GM21825 (cell line): ENCODE results near the gene RAD17.
A peak's percentile ranks its signal among the peaks of the same experiment; 100 is the strongest.
"Not testable (repeated sequence)": the region's sequence is repeated elsewhere in the genome, so short reads cannot be mapped to it uniquely, and the experiment has no call there.

Experiments
- ATAC-seq: cut with Tn5 transposase; IDR thresholded peaks from one replicate; pipeline ENCODE4 v1.9.1; 2021; ENCODE audit warnings: mild to moderate bottlenecking, moderate library complexity; ENCODE audit not compliant: unreplicated experiment

Gene RAD17

DNA sequence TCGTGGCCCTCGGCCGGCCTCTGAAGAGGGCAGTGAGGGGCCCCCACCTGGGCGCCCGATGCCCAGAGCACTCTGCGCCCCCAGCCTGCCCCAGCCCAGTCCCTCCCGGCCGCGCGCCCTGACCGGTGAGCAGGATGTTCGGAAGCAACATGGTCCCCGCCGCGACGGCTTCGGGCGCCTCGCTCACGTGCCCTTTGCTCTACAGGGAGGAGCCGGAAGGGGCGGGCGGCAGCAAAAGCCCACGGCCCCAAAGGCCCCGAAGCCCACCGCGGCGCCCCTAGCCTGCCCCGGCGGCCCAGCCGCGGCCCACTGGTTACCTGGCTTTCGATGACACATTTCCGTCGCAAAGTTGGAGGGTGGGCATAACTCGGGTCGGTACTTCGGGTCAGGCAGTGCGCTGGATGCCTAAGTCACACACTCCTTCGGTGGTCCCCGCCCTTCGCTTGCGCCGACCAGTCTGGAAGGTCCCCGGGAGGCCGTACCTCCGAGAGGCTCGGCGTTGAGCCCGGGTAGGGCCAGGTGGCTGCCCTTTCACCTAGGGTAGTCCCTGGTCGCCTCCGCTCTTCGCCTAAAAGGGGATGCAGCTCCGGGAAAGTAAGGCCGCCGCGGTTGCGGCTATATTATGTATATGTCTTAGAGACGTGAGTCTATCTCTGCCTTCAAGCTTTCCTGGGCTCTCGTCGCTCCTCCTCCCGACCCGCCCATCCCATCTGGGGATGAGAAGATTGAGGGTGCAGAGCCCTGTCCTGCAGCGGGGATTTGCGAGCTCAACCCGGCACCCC, at the start of gene RAD17, which contains the start of the genes AK6 and TAF9:
Gene RAD17 (plus strand): TSS at position 479 of the 782 bp plus-strand sequence. CDS start 2,391 bp downstream, outside the sequence.
Gene AK6 (minus strand): TSS at position 181 of the 782 bp plus-strand sequence. CDS start 30 bp downstream, at position 151.
Gene TAF9 (minus strand): TSS at position 181 of the 782 bp plus-strand sequence. CDS start 3,783 bp downstream, outside the sequence.
- peak; percentile 89 for ATAC-seq

DNA sequence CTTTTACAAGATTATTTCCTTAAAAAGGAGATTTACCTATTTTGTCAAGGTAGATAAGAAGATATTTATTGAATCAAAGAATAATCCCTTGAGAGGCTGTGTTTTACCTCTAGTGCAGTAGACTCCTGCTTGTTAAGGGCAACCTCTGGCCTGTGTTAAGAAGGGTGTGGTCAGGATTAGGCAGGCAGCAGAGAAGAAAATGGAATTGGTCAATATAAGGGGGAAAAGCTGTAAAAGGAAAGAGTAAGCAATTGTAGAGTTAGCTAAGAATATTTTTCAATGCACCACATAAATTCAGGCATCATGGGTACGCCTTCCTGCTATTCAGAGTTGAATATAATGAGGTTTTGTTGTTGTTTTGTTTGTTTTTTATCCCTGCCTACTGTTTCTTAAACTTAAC, 43.3 kb upstream of the RAD17 start:
- no peak for ATAC-seq

- ATAC-seq, result no peak
Measured at GRCh38 chr5:69329905-69330489, 39.6 kb upstream of the RAD17 start.

DNA sequence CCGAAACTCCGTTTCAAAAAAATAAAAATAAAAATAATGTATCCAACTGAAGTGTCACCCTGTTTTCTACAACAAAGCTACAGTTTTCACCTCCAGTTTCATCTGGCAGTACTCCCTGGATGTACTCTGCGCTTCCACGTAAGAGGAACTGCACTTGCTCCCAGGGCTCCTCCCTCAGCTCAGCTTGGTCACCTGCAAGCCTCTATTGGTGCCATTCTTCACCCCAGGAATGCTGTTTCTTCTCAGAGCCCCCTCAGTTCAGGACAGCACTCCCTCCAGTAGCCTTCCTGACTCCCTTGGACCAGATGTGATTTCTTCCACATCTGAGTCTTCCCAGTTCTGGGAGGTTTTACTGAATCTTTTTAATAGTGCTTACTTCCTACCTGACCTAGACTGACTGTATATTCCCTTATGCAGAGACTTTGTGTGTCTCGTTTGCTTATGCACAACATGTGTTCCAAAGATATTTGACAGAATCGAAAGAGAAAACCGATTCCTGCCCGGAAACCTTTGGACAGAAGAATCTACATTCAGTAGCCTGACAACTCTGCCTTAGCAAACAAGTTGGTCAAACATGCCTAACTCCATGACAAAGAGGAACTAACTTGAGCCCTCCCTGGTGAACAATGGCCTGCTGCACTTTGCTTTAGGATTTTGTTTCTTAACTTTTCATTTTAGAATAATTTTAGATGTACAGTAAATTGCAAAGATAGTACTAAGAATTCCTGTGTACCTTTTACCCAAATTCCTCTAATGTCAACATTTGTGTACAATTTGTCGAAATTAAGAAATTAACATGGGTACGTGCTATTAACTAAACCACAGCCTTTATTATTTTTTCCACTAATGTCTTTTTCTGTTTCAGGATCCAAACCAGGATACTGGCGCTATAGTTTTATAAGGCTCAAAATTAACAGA, 37.8 kb upstream of the RAD17 start:
- ATAC-seq, result no peak

DNA sequence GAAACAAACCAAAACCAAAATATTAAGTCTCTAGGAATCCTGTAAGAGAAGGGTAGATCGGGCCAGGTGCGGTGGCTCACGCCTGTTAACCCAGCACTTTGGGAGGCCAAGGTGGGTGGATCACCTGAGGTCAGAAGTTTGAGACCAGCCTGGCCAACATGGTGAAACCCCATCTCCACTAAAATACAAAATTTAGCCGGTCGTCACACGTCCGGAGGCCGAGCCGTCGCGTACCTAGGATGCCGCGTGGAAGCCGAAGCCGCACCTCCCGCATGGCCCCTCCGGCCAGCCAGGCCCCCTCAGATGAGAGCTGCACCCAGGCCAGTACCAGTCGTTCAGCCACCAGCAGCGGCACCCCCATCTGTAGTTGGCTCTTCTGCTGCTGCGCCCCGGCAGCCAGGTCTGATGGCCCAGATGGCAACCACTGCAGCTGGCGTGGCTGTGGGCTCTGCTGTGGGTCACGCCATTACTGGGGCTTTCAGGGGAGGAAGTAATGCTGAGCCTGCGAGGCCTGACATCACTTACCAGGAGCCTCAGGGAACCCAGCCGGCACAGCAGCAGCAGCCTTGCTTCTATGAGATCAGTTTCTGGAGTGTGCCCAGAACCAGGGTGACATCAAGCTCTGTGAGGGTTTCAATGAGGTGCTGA, 35.8 kb upstream of the RAD17 start:
- not testable (repeated sequence) for ATAC-seq

GRCh38 chr5:69334793-69335268, 34.8 kb upstream of the RAD17 start:
- peak; percentile 57 for ATAC-seq

DNA sequence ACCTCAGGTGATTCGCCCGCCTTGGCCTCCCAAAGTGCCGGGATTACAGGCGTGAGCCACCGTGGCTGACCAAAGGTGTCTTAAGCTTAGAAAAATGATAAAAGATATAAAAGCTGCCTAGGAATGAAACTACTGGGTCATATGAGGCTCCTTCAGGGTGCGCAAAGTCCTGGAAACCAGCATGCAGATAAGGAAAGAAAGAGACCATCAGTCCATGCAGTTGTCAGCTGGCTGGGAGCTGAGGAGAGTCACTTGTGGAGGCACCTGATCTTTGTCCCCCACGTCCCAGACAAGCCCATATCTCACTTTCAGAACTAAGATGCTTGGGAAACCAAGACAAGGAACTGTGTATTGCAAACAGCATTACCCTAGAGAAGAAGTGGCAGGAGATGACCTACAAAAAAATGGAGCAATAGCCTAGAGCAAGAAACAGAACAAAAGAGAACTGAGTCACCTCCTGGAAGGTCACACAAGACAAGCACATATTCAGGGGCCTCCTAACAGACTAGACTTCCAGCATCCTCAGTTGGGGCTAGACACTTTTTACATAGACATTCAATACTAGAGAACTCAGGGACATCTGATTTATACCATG, 34.2 kb upstream of the RAD17 start:
- no peak for ATAC-seq

GRCh38 chr5:69341520-69342161, 28.0 kb upstream of the RAD17 start:
- no peak for ATAC-seq

DNA sequence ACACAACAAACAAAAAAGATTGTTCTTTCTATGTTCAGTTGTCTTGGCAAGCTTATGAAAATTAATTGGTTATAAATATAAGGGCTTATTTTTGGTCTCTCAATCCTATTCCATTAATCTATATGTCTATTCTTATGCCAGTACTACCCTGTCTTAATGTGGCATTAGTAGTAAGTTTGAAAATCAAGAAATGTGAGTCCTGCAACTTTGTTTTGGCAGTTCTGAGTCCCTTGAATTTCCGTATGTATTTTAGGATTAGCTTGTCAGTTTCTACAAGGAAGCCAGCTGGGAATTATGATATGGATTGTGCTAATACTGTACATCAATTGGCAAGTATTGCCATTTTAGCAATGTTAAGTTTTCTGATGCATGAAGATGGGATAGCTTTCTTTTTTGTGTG, 26.5 kb upstream of the RAD17 start:
- ATAC-seq, result no peak

DNA sequence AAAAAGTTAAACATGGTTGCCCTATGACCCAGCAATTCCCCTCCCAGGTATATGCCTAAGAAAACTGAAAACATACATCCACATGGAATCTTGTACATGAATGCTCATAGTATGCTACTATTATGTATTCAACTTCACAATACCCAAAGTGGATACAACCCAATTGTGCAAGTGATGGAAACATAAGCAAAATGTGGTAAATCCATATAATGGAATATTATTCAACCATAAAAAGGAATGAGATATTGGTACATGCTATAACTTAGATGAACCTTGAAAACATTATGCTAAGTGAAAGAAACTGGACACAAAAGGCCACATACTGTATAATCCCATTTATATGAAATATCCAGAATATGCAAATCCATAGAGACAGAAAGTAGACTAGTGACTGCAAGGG, 19.0 kb upstream of the RAD17 start:
- no peak for ATAC-seq

DNA sequence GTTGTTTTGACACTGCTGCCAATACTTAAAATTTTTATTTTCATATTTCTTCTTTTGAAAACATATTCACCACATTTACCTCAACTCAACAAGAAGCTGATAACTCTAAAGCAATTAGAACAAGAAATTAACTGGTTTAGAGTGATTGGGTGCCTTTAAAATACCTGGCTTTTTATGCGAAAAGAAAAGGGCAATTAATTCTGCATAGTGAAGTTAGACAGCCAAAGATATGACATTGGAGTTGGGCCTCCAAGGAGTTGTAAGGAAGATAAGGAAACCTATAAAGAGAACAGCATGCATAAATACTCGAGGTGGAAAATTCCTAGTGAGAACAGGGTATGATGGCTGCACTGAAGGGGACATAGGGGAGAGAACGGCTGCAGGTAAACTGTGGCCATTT, 9.9 kb upstream of the RAD17 start:
- no peak for ATAC-seq

DNA sequence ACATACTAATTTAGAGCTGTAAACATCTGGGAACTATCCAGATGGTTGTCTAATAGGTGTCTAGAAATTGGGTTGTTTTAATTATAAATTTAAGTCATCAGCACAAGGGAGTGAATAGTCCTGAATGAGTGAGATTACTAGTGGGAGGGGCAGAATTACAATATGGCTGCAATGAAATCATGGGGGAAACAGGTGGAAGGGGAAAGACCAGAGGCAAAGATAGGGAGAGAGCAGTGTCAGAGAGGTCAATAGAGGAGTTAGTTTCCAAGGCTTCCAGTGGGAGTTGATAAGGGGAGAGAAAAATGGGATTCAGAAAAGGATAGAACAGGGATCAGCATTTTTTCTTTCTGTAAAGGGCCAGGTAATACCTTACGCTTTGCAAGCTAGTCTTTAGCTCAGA, 9.2 kb upstream of the RAD17 start:
- ATAC-seq, result no peak

DNA sequence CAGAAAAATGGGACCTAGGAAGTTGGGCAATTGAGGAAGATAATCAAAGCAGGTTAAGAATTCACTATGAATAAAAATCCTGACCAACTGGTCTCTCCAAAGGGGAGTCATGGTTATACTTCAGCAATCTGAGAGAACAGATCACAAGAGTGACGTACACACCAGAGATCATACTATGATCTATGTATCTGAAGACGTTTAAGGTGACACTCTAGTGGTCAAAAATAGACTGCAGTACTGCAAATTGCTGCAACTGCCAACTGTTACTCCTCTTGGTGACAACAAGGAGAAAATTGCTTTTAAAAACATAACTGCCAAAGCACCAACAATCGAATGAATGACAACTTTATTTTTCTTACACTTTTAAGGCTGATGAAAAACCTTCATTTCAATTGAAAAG, 5.2 kb upstream of the RAD17 start:
- ATAC-seq, result no peak

- ATAC-seq, result no peak
Measured at GRCh38 chr5:69364850-69365249, 4.8 kb upstream of the RAD17 start.

GRCh38 chr5:69367697-69368279, 1.8 kb upstream of the RAD17 start:
- ATAC-seq, result no peak

GRCh38 chr5:69368458-69369339, 919 bp upstream of the RAD17 start:
- peak; percentile 29 for ATAC-seq

- ATAC-seq, result not testable (repeated sequence)
Measured at GRCh38 chr5:69370335-69370734, 717 bp downstream of the RAD17 start.

- no peak for ATAC-seq
Measured at GRCh38 chr5:69372394-69372793, 2.8 kb downstream of the RAD17 start.
